Measurements from ENCODE around the gene BCAR3. TPM values are rescaled to one million over a fixed set of nuclear protein-coding genes. Genes with fewer than 3 reads are reported as not detected.

The BCAR3 gene
- total and polyA plus RNA-seq, 2 of the 4 experiments (the other 2 are of a cell fraction): 41.4 to 46.4 TPM

- no CpG with 5 or more reads among the region's 2 CpGs for WGBS, 2 experiments (ENCODE audit: extremely low coverage in 2 of 2, insufficient read length in 1 of 2)
- no peaks in the 10 kb centered on the region for H3K27me3 ChIP-seq (ENCODE audit: control insufficient read depth, insufficient read depth, low read length)
- no peak overlapping the region for H3K23ac ChIP-seq (ENCODE audit: low read depth, low read length)
- intact Hi-C loops (cut with micrococcal nuclease): no loop called here
- H3K79me1 ChIP-seq (ENCODE audit: low read depth in 1 of 2, low read length in 2 of 2): peaks cover 0 to 7% of the 10 kb centered on the region in 2 experiments; a peak in 3 of 4 replicates
- H2BK15ac ChIP-seq (ENCODE audit: low read depth, low read length): no peak overlapping the region
- no peak overlapping the region for H3K4me3 ChIP-seq (ENCODE audit: insufficient read depth, low read depth, low read length)
- H2AK9ac ChIP-seq (replicated peaks; ENCODE audit: low read depth, low read length, poor library complexity): no peak overlapping the region
- no peak overlapping the region for H2BK20ac ChIP-seq (ENCODE audit: low read depth, low read length)
- no TSS peak for BruUV-seq (replicated peaks)
- no peaks in the 10 kb centered on the region for H3K9me1 ChIP-seq (ENCODE audit: insufficient read depth, low read length)
- ATAC-seq (ENCODE audit: low read depth): no peak
- peaks cover 3% of the 10 kb centered on the region; the same call in 1 of the 2 replicates for H3K36me3 ChIP-seq (ENCODE audit: control insufficient read depth, insufficient read depth, low read length)
- dilution Hi-C loops (cut with HindIII; ENCODE audit: low sequenced_read_pairs, unreplicated experiment): no loop called here
- no peak overlapping the region for H2BK120ac ChIP-seq (ENCODE audit: low read depth, low read length)
- no peak overlapping the region for H3K4ac ChIP-seq (ENCODE audit: low read depth, low read length)
- H3K14ac ChIP-seq (replicated peaks; ENCODE audit: low read depth, low read length): no peak overlapping the region
- H2AK5ac ChIP-seq (ENCODE audit: low read depth, low read length): no peak overlapping the region
- in situ Hi-C loops (cut with MboI; ENCODE audit: low sequenced_read_pairs): no loop called here
- H4K91ac ChIP-seq (ENCODE audit: insufficient read depth, low read depth, low read length): no peak overlapping the region
- peaks cover 3% of the 10 kb centered on the region; the same call in 1 of the 2 replicates for H3K4me1 ChIP-seq (ENCODE audit: control insufficient read depth, insufficient read depth, low read length)
- H4K5ac ChIP-seq (ENCODE audit: low read depth, low read length): no peak overlapping the region
- no peak overlapping the region for H3K27ac ChIP-seq (ENCODE audit: insufficient read depth, low read length)
- no peaks in the 10 kb centered on the region for H3K9me3 ChIP-seq (ENCODE audit: control insufficient read depth, insufficient read depth, low read length)
- no peak overlapping the region for H4K8ac ChIP-seq (ENCODE audit: low read depth in 2 of 2, low read length in 2 of 2)
- H3K4me2 ChIP-seq (ENCODE audit: low read depth, low read length): no peak overlapping the region
- no peaks in the 10 kb centered on the region for H4K20me1 ChIP-seq (ENCODE audit: insufficient read depth, low read length)
- no peak for DNase-seq
- ChIA-PET POLR2A (ENCODE audit: unreplicated experiment) (no interaction called here), CTCF (no interaction called here)
- TF ChIP-seq BHLHE40 (IDR thresholded peaks at IDR 0.05; ENCODE audit: low read depth, low read length) (no peak), CEBPB (IDR thresholded peaks at IDR 0.05; ENCODE audit: low read depth, low read length) (no peak), RCOR1 (IDR thresholded peaks at IDR 0.05; ENCODE audit: insufficient replicate concordance, low read length) (no peak), CHD1 (IDR thresholded peaks at IDR 0.05; ENCODE audit: low read depth, low read length) (no peak), ELK1 (IDR thresholded peaks at IDR 0.05; ENCODE audit: borderline replicate concordance, low read depth, low read length) (no peak), RAD21 (IDR thresholded peaks at IDR 0.05; ENCODE audit: low read length) (no peak), NFE2L2 (IDR thresholded peaks at IDR 0.05; ENCODE audit: low read depth, low read length) (no peak), MAZ (IDR thresholded peaks at IDR 0.05; ENCODE audit: borderline replicate concordance, low read depth, low read length) (no peak), SMC3 (IDR thresholded peaks at IDR 0.05; ENCODE audit: low read depth, low read length) (no peak), CTCF (conservative IDR thresholded peaks at IDR 0.05; ENCODE audit: low read depth, low read length) (no peak), USF2 (IDR thresholded peaks at IDR 0.05; ENCODE audit: low read depth, low read length) (no peak), RFX5 (IDR thresholded peaks at IDR 0.05; ENCODE audit: low read depth, low read length) (no peak), POLR2A (IDR thresholded peaks at IDR 0.05; ENCODE audit: low read depth, low read length) (no peak), MXI1 (IDR thresholded peaks at IDR 0.05; ENCODE audit: borderline replicate concordance, low read depth, low read length) (no peak), FOS (IDR thresholded peaks at IDR 0.05; ENCODE audit: low read depth, low read length) (no peak), MAFK (IDR thresholded peaks at IDR 0.05; ENCODE audit: low read depth, low read length) (no peak)
- H3K18ac ChIP-seq (ENCODE audit: low read depth, low read length): no peak overlapping the region
- no peak overlapping the region for H2BK5ac ChIP-seq (ENCODE audit: low read depth, low read length, poor library complexity, severe bottlenecking)
- no peak overlapping the region for H3K56ac ChIP-seq (ENCODE audit: extremely low read depth, insufficient read depth, low read length)
- H3K9ac ChIP-seq (ENCODE audit: low read depth, low read length): no peak overlapping the region
- H2AFZ ChIP-seq (replicated peaks; ENCODE audit: low read length, poor library complexity): no peak overlapping the region
These were observed 160.0 kb downstream of the BCAR3 start for GRCh38 chr1:93521618-93522017.

Measured in IMR-90 (cell line).